HUES48 (cell line): ENCODE measurements around the gene PDCD1.
"Not testable (repeated sequence)": the region's sequence is repeated elsewhere in the genome, so short reads cannot be mapped to it uniquely, and the experiment has no call there.

Experiments used
- H3K27ac ChIP-seq: one replicate; pipeline ENCODE4 v1.7.0; 2013; ENCODE audit warnings: low read depth, low read length, inconsistent platforms
- H3K27me3 ChIP-seq: 2 replicates; pipeline ENCODE4 v1.6.1; 2013; ENCODE audit warnings: mild to moderate bottlenecking, low read length; ENCODE audit not compliant: control insufficient read depth, insufficient read depth
- H3K36me3 ChIP-seq: 2 replicates; pipeline ENCODE4 v1.6.1; 2013; ENCODE audit warnings: low read length; ENCODE audit not compliant: control insufficient read depth, insufficient read depth
- H3K4me1 ChIP-seq: 2 replicates; pipeline ENCODE4 v1.6.1; 2013; ENCODE audit warnings: mild to moderate bottlenecking, low read length; ENCODE audit not compliant: control insufficient read depth, insufficient read depth
- H3K4me3 ChIP-seq: 2 replicates; pipeline ENCODE4 v1.5.1; 2013; ENCODE audit warnings: mild to moderate bottlenecking, low read depth, low read length
- H3K9ac ChIP-seq: 2 replicates; pipeline ENCODE4 v1.6.1; 2013; ENCODE audit warnings: mild to moderate bottlenecking, low read depth, low read length, moderate library complexity
- H3K9me3 ChIP-seq: 2 replicates; pipeline ENCODE4 v1.6.1; 2013; ENCODE audit warnings: low read length; ENCODE audit not compliant: control insufficient read depth, insufficient read depth

Gene PDCD1

DNA sequence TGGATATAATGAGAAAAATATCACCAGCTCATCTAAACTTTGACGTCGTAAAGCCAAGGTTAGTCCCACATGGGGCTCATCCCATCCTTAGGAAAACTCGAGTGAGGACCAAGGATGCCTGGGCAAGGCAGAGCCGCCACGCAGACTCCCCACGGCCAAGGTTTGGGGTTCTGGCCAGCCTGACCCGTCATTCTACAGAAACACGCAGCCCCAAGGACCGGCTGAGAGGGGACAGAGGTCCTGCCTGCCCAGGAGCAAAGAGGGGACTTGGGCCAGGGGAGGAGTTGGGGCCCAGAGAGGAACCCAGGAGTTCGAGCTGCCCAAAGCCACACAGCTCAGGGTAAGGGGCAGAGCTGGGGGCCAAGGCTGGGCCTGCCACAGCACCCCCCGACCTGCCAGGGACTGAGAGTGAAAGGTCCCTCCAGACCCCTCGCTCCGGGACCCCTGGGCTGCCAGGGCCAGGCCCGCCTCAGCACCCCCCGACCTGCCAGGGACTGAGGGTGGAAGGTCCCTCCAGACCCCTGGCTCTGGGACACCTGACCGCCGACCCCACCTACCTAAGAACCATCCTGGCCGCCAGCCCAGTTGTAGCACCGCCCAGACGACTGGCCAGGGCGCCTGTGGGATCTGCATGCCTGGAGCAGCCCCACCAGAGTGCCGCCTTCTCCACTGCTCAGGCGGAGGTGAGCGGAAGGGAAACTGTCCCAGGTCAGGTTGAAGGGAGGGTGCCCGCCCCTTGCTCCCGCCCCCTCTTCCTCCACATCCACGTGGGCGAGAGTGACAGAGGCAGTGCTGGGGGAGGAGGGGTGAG is at the start of gene PDCD1:
Gene PDCD1 (minus strand): TSS at position 689 of the 811 bp plus-strand sequence. CDS start 56 bp downstream, at position 633.
- Histone ChIP-seq H3K9ac (no peak within 1 kb of the TSS), H3K27me3 (no peaks in the 10 kb centered on the region), H3K4me1 (peaks cover 2% of the 10 kb centered on the region; the same call in 1 of the 2 replicates), H3K9me3 (no peaks in the 10 kb centered on the region), H3K27ac (no peak within 1 kb of the TSS), H3K4me3 (no peak within 1 kb of the TSS), H3K36me3 (no peaks in the 10 kb centered on the region)

- not testable (repeated sequence) for H3K9ac ChIP-seq, H3K4me1 ChIP-seq, H3K27me3 ChIP-seq
Observed at GRCh38 chr2:241907831-241908230, 49.1 kb upstream of the PDCD1 start.

DNA sequence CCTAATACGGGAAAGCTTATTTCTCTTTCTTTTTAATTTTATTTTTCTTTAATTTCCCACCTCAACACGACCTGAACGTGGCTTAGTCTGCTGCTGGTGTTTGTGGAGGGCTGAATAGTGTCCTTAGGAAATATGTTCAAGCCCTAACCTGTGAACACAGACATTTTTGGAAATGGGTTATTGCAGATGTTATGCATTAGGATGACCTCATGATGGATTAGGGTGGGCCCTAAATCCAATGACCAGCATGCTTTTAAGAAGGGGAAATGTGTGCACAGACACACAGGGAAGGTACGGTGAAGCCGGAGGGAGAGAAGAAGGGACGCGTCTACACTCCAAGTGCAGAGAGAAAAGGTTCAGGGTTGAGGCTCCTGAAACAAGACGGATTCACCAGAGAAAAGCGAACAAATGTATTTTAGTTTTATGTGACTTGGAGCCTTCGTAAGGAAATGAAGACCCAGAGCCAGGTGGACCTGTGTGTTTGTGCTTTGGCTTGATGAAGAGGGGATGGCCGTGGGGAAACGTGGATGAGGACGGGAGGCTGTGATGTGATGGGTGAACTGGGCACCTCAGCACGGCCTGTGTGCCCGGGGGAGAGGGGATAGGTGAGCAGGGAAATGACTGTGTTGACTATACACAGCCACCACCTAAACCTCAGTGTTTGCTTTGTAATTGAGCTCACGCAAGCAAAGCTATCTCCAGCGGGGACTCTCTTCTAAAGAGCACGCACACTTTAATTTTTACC is 48.3 kb upstream of the PDCD1 start:
- H3K36me3 ChIP-seq, result no peaks in the 10 kb centered on the region
- H3K4me1 ChIP-seq, result peaks cover 6% of the 10 kb centered on the region; the same call in 1 of the 2 replicates
- H3K27me3 ChIP-seq, result no peaks in the 10 kb centered on the region
- no peaks in the 10 kb centered on the region for H3K9me3 ChIP-seq
- H3K9ac ChIP-seq, result no peak overlapping the region
- no peak overlapping the region for H3K27ac ChIP-seq
- H3K4me3 ChIP-seq, result no peak overlapping the region

More at GRCh38 chr2:241907831-241908230, 49.1 kb upstream of the PDCD1 start:
- H3K27ac ChIP-seq, H3K4me3 ChIP-seq, H3K36me3 ChIP-seq, H3K9me3 ChIP-seq: not testable (repeated sequence)

- H3K4me3 ChIP-seq, H3K4me1 ChIP-seq, H3K27me3 ChIP-seq, H3K9ac ChIP-seq, H3K27ac ChIP-seq, H3K36me3 ChIP-seq, H3K9me3 ChIP-seq: not testable (repeated sequence)
Observed at GRCh38 chr2:241906378-241906770, 47.7 kb upstream of the PDCD1 start.

GRCh38 chr2:241905716-241906377 is 47.2 kb upstream of the PDCD1 start:
- Histone ChIP-seq H3K4me1 (peaks cover 10% of the 10 kb centered on the region; the same call in 1 of the 2 replicates), H3K9ac (no peak overlapping the region), H3K9me3 (no peaks in the 10 kb centered on the region), H3K4me3 (no peak overlapping the region), H3K27ac (no peak overlapping the region), H3K27me3 (no peaks in the 10 kb centered on the region), H3K36me3 (no peaks in the 10 kb centered on the region)

DNA sequence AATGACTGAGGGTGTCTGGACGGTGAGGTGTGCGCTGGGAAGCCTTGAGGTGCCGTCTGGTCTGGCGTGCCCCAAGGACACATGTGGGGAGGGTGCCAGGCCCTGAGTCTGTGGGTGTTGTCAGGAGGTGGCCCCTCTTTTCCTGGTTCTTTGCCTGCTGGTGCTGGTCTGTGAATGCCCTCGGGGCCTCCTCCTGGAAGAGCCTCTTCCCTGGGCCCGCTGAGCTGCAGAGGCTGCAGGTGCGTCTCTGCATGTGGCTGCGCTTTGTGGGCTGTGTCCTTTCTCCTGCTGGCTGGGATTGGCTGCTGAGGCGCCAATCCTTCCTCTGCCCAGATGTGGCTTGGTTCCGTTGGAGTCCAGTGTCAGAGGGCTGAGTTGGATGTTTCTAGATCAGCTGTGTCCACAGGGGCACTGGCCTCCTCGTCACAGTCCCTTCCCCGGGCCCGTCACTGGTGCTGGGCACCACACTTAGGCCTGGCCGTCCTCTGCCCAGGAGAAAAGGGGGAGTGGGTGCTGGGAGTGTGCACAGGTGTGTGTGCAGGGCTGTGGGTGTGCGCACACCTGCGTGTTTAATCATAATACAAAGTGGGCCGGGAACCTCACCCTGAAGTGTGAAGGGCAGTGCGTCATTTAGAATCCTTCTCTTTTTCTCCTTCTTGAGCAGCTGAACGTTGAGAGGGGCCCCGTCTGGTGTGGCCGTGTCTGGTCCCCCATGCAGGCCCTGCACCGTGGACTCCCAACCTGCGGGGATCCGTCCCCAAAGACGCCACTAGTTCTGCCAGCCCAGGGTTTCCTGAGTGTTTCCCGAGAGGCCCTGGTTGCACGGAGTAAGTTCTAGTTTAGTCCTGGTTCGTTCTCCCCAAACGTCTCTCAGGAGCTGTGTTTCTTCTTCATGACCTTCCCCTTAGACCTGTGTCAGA is 46.4 kb upstream of the PDCD1 start:
- Histone ChIP-seq H3K9me3 (no peaks in the 10 kb centered on the region), H3K27ac (no peak overlapping the region), H3K27me3 (no peaks in the 10 kb centered on the region), H3K4me3 (no peak overlapping the region), H3K4me1 (peaks cover 10% of the 10 kb centered on the region; the same call in 1 of the 2 replicates), H3K9ac (no peak overlapping the region), H3K36me3 (no peaks in the 10 kb centered on the region)

GRCh38 chr2:241904011-241904718 is 45.5 kb upstream of the PDCD1 start:
- H3K27me3 ChIP-seq, result no peaks in the 10 kb centered on the region
- no peaks in the 10 kb centered on the region for H3K9me3 ChIP-seq
- H3K4me1 ChIP-seq, result peaks cover 10% of the 10 kb centered on the region; the same call in 1 of the 2 replicates
- no peak overlapping the region for H3K27ac ChIP-seq
- H3K9ac ChIP-seq, result no peak overlapping the region
- no peaks in the 10 kb centered on the region for H3K36me3 ChIP-seq
- no peak overlapping the region for H3K4me3 ChIP-seq

- no peaks in the 10 kb centered on the region for H3K27me3 ChIP-seq
- H3K4me3 ChIP-seq, result no peak overlapping the region
- peaks cover 10% of the 10 kb centered on the region; the same call in 1 of the 2 replicates for H3K4me1 ChIP-seq
- H3K27ac ChIP-seq, result no peak overlapping the region
- H3K9ac ChIP-seq, result no peak overlapping the region
- no peaks in the 10 kb centered on the region for H3K36me3 ChIP-seq
- H3K9me3 ChIP-seq, result no peaks in the 10 kb centered on the region
Observed at GRCh38 chr2:241903121-241904010, 44.7 kb upstream of the PDCD1 start.

DNA sequence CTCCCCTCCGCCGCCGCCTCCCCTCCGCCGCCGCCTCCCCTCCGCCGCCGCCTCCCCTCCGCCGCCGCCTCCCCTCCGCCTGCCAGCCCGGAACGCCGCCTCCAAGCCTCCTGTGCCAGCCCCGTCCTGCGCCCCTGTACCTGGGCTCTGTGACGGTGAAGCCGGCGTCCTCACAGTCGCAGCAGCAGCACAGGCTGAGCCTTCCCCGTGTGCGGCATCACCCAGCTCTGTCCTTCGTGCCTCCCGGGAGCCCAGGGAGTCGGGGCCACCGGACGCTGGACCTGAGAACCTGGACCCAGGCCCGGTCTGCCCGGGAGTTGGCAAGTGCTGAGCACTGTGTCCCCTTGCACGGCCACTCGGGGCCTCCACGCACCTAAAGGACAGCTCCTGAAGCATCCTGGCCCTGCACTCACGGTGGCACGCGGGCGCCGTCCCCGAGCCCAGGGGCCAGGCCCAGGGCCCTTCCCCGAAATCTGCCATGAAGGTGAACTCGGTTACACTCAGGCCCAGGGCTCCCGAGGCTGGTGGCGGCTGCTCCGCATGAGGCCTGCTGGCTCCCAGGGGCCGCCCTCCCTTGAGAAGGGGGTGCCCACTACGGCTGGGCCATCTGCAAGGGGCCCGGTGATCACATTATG is 43.8 kb upstream of the PDCD1 start:
- Histone ChIP-seq H3K27me3 (no peaks in the 10 kb centered on the region), H3K4me1 (peaks cover 10% of the 10 kb centered on the region; the same call in 1 of the 2 replicates), H3K9ac (no peak overlapping the region), H3K4me3 (peak overlapping the region; percentile 18; the same call in 1 of the 2 replicates), H3K9me3 (no peaks in the 10 kb centered on the region), H3K36me3 (no peaks in the 10 kb centered on the region), H3K27ac (no peak overlapping the region)
